H9 (cell line): ENCODE data around the gene ANKS1B. TPM values are rescaled to one million over a fixed set of nuclear protein-coding genes. Genes with fewer than 3 reads are reported as not detected.

Experiments used
- DNase-seq: peaks from one replicate; pipeline ENCODE4 v3.0.0-alpha.2; 2017
- H2AFZ ChIP-seq: one replicate; pipeline ENCODE4 v1.6.1; 2013; ENCODE audit warnings: mild to moderate bottlenecking, low read length, control low read depth, moderate library complexity
- H2AK5ac ChIP-seq: 2 replicates; pipeline ENCODE4 v1.6.1; 2013; ENCODE audit warnings: low read length, control low read depth, mixed read lengths; ENCODE audit not compliant: insufficient read length
- H2BK120ac ChIP-seq: one replicate; pipeline ENCODE4 v1.6.1; 2013; ENCODE audit warnings: low read depth, mild to moderate bottlenecking, low read length, control low read depth, inconsistent platforms; ENCODE audit not compliant: poor library complexity, severe bottlenecking
- H2BK12ac ChIP-seq: 2 replicates; pipeline ENCODE4 v1.6.1; 2013; ENCODE audit warnings: low read length, control low read depth, mixed read lengths, low read depth; ENCODE audit not compliant: insufficient read length
- H2BK15ac ChIP-seq: 2 replicates; pipeline ENCODE4 v1.6.1; 2013; ENCODE audit warnings: low read depth, low read length, control low read depth
- H2BK20ac ChIP-seq: one replicate; pipeline ENCODE4 v1.6.1; 2013; ENCODE audit warnings: low read depth, mild to moderate bottlenecking, low read length, control low read depth, inconsistent platforms; ENCODE audit not compliant: poor library complexity, severe bottlenecking
- H2BK5ac ChIP-seq: 2 replicates; pipeline ENCODE4 v1.6.1; 2013; ENCODE audit warnings: low read length, control low read depth, mixed read lengths; ENCODE audit not compliant: insufficient read length
- H3K14ac ChIP-seq: 2 replicates; pipeline ENCODE4 v1.6.1; 2013; ENCODE audit warnings: low read length, control low read depth; ENCODE audit not compliant: insufficient read depth
- H3K18ac ChIP-seq: 2 replicates; pipeline ENCODE4 v1.6.1; 2013; ENCODE audit warnings: low read depth, mild to moderate bottlenecking, mixed read lengths, low read length, control low read depth; ENCODE audit not compliant: insufficient read length
- H3K23ac ChIP-seq: 2 replicates; pipeline ENCODE4 v1.6.1; 2013; ENCODE audit warnings: low read length, control low read depth, mixed read lengths, low read depth; ENCODE audit not compliant: insufficient read length
- H3K23me2 ChIP-seq: 2 replicates; pipeline ENCODE4 v1.6.1; 2013; ENCODE audit warnings: low read depth, mild to moderate bottlenecking, mixed read lengths, low read length, control low read depth; ENCODE audit not compliant: insufficient read length, poor library complexity, severe bottlenecking
- H3K27ac ChIP-seq: 2 replicates; pipeline ENCODE4 v1.5.1; 2013; ENCODE audit warnings: low read length, control low read depth, mixed read lengths, low read depth; ENCODE audit not compliant: insufficient read length
- H3K27me3 ChIP-seq: 2 replicates; pipeline ENCODE4 v1.6.1; 2013; ENCODE audit warnings: low read length, control low read depth, inconsistent platforms; ENCODE audit not compliant: insufficient read depth
- H3K4ac ChIP-seq: 2 replicates; pipeline ENCODE4 v1.6.1; 2013; ENCODE audit warnings: low read depth, mild to moderate bottlenecking, control low read depth, inconsistent platforms, low read length, moderate library complexity
- H3K4me1 ChIP-seq: 2 replicates; pipeline ENCODE4 v1.6.1; 2013; ENCODE audit warnings: low read length, control low read depth, inconsistent platforms; ENCODE audit not compliant: insufficient read depth
- H3K4me2 ChIP-seq: 2 replicates; pipeline ENCODE4 v1.6.1; 2013; ENCODE audit warnings: low read length, control low read depth, mixed read lengths; ENCODE audit not compliant: insufficient read length, insufficient read depth
- H3K56ac ChIP-seq: 2 replicates; pipeline ENCODE4 v1.6.1; 2013; ENCODE audit warnings: low read depth, mild to moderate bottlenecking, mixed read lengths, low read length, control low read depth; ENCODE audit not compliant: insufficient read length
- H3K79me1 ChIP-seq: 2 replicates; pipeline ENCODE4 v1.6.1; 2013; ENCODE audit warnings: low read depth, mild to moderate bottlenecking, moderate library complexity, low read length, control low read depth, inconsistent platforms; ENCODE audit not compliant: insufficient read depth, poor library complexity, severe bottlenecking
- H3K79me2 ChIP-seq: 2 replicates; pipeline ENCODE4 v1.6.1; 2013; ENCODE audit warnings: low read length, control low read depth, inconsistent platforms; ENCODE audit not compliant: insufficient read depth
- H3K9ac ChIP-seq: 2 replicates; pipeline ENCODE4 v1.6.1; 2013; ENCODE audit warnings: low read length, control low read depth, mixed read lengths; ENCODE audit not compliant: insufficient read length; ENCODE audit errors: extremely low read depth
- H3K9me3 ChIP-seq: one replicate; pipeline ENCODE4 v1.6.1; 2013; ENCODE audit warnings: low read depth, low read length, inconsistent platforms; ENCODE audit not compliant: control insufficient read depth
- H3T11ph ChIP-seq: one replicate; pipeline ENCODE4 v1.6.1; 2013; ENCODE audit warnings: mild to moderate bottlenecking, low read length, control low read depth, inconsistent platforms
- H4K20me1 ChIP-seq: one replicate; pipeline ENCODE4 v1.6.1; 2013; ENCODE audit not compliant: control insufficient read depth, insufficient read length, insufficient read depth
- H4K5ac ChIP-seq: 2 replicates; pipeline ENCODE4 v1.6.1; 2013; ENCODE audit warnings: low read depth, mild to moderate bottlenecking, mixed read lengths, low read length, control low read depth; ENCODE audit not compliant: insufficient read length
- H4K8ac ChIP-seq: replicated peaks from 2 replicates; pipeline ENCODE4 v1.6.1; 2013; ENCODE audit warnings: low read length, control low read depth, mixed read lengths, low read depth; ENCODE audit not compliant: insufficient read length
- H4K91ac ChIP-seq: 2 replicates; pipeline ENCODE4 v1.6.1; 2013; ENCODE audit warnings: low read depth, mild to moderate bottlenecking, moderate library complexity, mixed read lengths, low read length, control low read depth; ENCODE audit not compliant: insufficient read length
- H3K27ac Mint-ChIP-seq, 3 experiments: 2 replicates in 2 of 3; 3 replicates in 1 of 3; pipeline ENCODE4 v1.8.0; 2020 to 2021; ENCODE audit warnings: mixed read lengths in 3 of 3, mild to moderate bottlenecking in 1 of 3, moderate library complexity in 1 of 3
- H3K27me3 Mint-ChIP-seq: 2 replicates; pipeline ENCODE4 v1.8.0; 2021; ENCODE audit warnings: low read depth, mild to moderate bottlenecking, moderate library complexity, mixed read lengths
- H3K36me3 Mint-ChIP-seq, 3 experiments: 2 replicates in 2 of 3; 3 replicates in 1 of 3; pipeline ENCODE4 v1.8.0; 2020 to 2021; ENCODE audit warnings: low read depth in 3 of 3, mixed read lengths in 3 of 3; ENCODE audit not compliant: insufficient read depth in 1 of 3
- H3K4me1 Mint-ChIP-seq, 2 experiments: 2 replicates each; pipeline ENCODE4 v1.8.0; 2020; ENCODE audit warnings: mixed read lengths in 2 of 2
- H3K4me3 Mint-ChIP-seq, 2 experiments: 2 replicates in 1 of 2; 3 replicates in 1 of 2; pipeline ENCODE4 v1.8.0; 2020 to 2021; ENCODE audit warnings: mild to moderate bottlenecking in 2 of 2, mixed read lengths in 2 of 2, moderate library complexity in 1 of 2
- H3K9me3 Mint-ChIP-seq, 2 experiments: 2 replicates in 1 of 2; 3 replicates in 1 of 2; pipeline ENCODE4 v1.8.0; 2020; ENCODE audit warnings: mild to moderate bottlenecking in 2 of 2, mixed read lengths in 2 of 2, moderate library complexity in 1 of 2
- CTCF ChIP-seq: fragments of 200-600 bp; sonication (generic); conservative IDR thresholded peaks from 3 replicates; pipeline ENCODE4 v1.8.0; 2021; ENCODE audit warnings: antibody characterized with exemption, mild to moderate bottlenecking
- WGBS: extraction: QIAGEN DNeasy Blood & Tissue Kit; methylation state at CpG from one replicate; pipeline ENCODE4 v1.1.7; 2013; ENCODE audit warnings: missing lambda C conversion rate, low lambda C conversion rate, mixed read lengths; ENCODE audit not compliant: insufficient read length; ENCODE audit errors: extremely low coverage; 5-methylcytosine and 5-hydroxymethylcytosine counted together
- total RNA-seq: library from RNA; stranded (reverse); gene quantifications from 2 replicates; pipeline ENCODE4 v1.2.1, GENCODE V29; 2021

ANKS1B gene
- total RNA-seq, 1 experiment from 2014 or later, result 4.1 TPM

DNA sequence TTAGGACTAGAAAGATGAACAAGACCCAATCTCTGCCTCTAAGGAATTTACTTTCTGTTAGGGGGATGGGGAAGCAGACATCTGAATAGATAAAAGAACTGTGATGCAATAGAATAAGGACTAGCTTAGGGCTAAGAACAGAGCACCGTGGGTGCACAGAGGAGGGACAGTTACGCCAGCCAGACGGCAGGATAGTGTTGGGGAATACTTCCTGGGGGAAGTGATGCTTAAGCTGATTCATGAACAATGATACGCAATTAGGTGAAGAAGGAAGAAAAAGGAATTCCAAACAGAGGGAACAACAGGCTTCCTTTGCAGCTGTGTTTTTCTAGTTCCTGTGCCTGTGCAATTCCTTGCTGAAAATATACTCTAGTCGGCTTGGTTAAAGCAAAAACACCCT is 838.6 kb downstream of the ANKS1B start:
- no peak for DNase-seq
- no peaks in the 10 kb centered on the region for H3K27me3 Mint-ChIP-seq

More for the DNA sequence above, 838.6 kb downstream of the ANKS1B start:
- Histone ChIP-seq H3K4me1 (no peaks in the 10 kb centered on the region; the same call in 1 of the 2 replicates), H3K14ac (no peak overlapping the region), H3K4me2 (no peak overlapping the region), H2BK120ac (no peak overlapping the region), H2BK15ac (no peak overlapping the region), H4K20me1 (no peaks in the 10 kb centered on the region), H3K23ac (no peak overlapping the region), H3K27me3 (no peaks in the 10 kb centered on the region), H2BK12ac (no peak overlapping the region), H2BK5ac (no peak overlapping the region), H4K91ac (no peak overlapping the region), H3K9ac (no peak overlapping the region), H2AK5ac (no peak overlapping the region), H3K56ac (no peak overlapping the region), H3K18ac (no peak overlapping the region), H3K9me3 (no peaks in the 10 kb centered on the region), H2BK20ac (no peak overlapping the region), H3K79me1 (no peaks in the 10 kb centered on the region), H4K5ac (no peak overlapping the region), H3K23me2 (no peaks in the 10 kb centered on the region), H4K8ac (no peak overlapping the region), H3K79me2 (no peaks in the 10 kb centered on the region), H3T11ph (no peak overlapping the region), H2AFZ (peak overlapping the region; percentile 17), H3K27ac (no peak overlapping the region), H3K4ac (no peak overlapping the region)
- Mint-ChIP-seq H3K4me1 (no peaks in the 10 kb centered on the region), H3K36me3 (peaks cover 4 to 5% (median 5%) of the 10 kb centered on the region in 3 experiments; a peak in 5 of 7 replicates), H3K9me3 (peaks cover 6 to 8% of the 10 kb centered on the region in 2 experiments; a peak in 4 of 5 replicates), H3K27ac (no peak overlapping the region), H3K4me3 (no peak overlapping the region)
- TF ChIP-seq CTCF, result no peak
- WGBS, result no CpG with 5 or more reads among the region's 5 CpGs
